Skeletal muscle satellite cell (primary cell): ENCODE data around the gene RIMBP2.

ENCODE experiments used
- H3K27me3 ChIP-seq: 2 replicates; pipeline ENCODE4 v1.7.0; 2013; ENCODE audit warnings: low read length; ENCODE audit not compliant: control insufficient read depth, insufficient read depth
- H3K36me3 ChIP-seq: 2 replicates; pipeline ENCODE4 v1.7.0; 2013; ENCODE audit warnings: mild to moderate bottlenecking, control low read depth, low read length; ENCODE audit not compliant: insufficient read depth
- H3K4me1 ChIP-seq: 2 replicates; pipeline ENCODE4 v1.7.0; 2013; ENCODE audit warnings: low read length; ENCODE audit not compliant: control insufficient read depth, insufficient read depth
- H3K4me2 ChIP-seq: 2 replicates; pipeline ENCODE4 v1.7.0; 2013; ENCODE audit warnings: mild to moderate bottlenecking, low read length
- H3K4me3 ChIP-seq: 2 replicates; pipeline ENCODE4 v1.7.0; 2013; ENCODE audit warnings: low read length
- H3K9ac ChIP-seq: 2 replicates; pipeline ENCODE4 v1.7.0; 2013; ENCODE audit warnings: mild to moderate bottlenecking, low read depth, low read length, moderate library complexity
- H3K9me3 ChIP-seq: replicated peaks from 2 replicates; pipeline ENCODE4 v1.7.0; 2013; ENCODE audit warnings: mild to moderate bottlenecking, control low read depth, low read length

The RIMBP2 gene

DNA sequence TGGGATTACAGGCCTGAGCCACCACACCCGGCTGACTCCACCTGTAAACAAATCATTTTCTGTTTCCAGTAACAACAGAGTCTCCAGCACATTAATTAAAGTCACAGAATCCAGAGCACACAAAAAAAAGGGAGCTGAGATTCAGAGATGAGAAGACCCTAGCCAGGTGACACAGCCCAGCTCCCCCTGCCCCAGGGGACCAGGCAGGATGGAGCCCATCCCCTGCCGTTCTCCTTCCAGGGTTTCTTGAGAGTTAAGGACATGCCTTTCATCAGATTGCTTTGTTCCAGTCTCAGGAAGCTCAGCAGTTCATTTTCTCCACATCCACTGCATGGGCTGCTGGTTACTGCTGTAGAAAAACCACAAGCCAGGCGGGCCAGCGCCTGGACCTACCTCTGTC, 81.2 kb downstream of the RIMBP2 start:
- no peak overlapping the region for H3K9ac ChIP-seq
- H3K4me2 ChIP-seq = no peak overlapping the region
- no peak overlapping the region for H3K4me3 ChIP-seq
- no peaks in the 10 kb centered on the region for H3K36me3 ChIP-seq
- no peaks in the 10 kb centered on the region for H3K4me1 ChIP-seq
- no peaks in the 10 kb centered on the region for H3K27me3 ChIP-seq
- H3K9me3 ChIP-seq = peaks cover 7% of the 10 kb centered on the region

DNA sequence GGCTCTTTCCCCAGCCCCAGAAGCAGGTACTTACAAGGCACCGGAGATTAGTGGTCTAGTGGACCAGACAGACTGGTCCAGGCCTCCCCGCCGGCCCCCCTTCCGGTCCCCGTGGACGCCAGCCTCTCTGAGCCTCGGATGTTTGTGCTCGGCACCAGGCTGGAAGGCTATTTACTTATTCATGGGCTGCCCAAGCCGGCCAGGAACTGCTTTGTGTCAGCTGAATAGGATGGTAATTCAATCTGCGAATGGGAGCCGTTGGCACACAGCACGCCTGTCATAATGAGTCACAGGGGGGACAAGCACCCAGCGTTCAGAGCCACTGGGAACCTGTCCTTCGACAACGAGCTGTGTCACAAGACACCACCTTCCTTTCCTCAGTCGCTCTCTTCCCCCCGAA, 82.3 kb downstream of the RIMBP2 start:
- H3K4me2 ChIP-seq = no peak overlapping the region
- no peak overlapping the region for H3K9ac ChIP-seq
- H3K36me3 ChIP-seq = no peaks in the 10 kb centered on the region
- H3K4me1 ChIP-seq = no peaks in the 10 kb centered on the region
- H3K4me3 ChIP-seq = no peak overlapping the region
- H3K27me3 ChIP-seq = no peaks in the 10 kb centered on the region
- H3K9me3 ChIP-seq = peaks cover 7% of the 10 kb centered on the region

DNA sequence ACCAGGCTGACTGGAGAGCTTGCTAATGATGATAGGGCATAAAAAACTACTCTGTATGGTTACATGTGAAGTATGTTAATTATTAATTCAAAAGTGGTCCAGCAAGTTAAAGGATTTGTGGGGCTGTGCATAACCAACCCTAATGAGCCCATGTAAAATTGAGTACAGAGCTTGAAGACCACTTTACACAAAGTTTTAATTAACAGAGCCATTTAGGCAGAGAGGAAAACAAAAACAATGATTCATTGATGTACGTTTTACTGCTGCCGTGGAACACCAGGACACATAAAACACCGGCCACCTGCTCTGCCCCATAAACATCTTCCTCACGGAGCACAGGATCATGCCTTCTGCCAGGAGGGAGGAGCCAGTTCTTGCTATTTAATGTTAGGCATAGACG, 83.5 kb downstream of the RIMBP2 start:
- Histone ChIP-seq H3K27me3 (no peaks in the 10 kb centered on the region), H3K36me3 (no peaks in the 10 kb centered on the region), H3K9me3 (peaks cover 8% of the 10 kb centered on the region), H3K4me3 (no peak overlapping the region), H3K4me2 (no peak overlapping the region), H3K4me1 (no peaks in the 10 kb centered on the region), H3K9ac (no peak overlapping the region)

DNA sequence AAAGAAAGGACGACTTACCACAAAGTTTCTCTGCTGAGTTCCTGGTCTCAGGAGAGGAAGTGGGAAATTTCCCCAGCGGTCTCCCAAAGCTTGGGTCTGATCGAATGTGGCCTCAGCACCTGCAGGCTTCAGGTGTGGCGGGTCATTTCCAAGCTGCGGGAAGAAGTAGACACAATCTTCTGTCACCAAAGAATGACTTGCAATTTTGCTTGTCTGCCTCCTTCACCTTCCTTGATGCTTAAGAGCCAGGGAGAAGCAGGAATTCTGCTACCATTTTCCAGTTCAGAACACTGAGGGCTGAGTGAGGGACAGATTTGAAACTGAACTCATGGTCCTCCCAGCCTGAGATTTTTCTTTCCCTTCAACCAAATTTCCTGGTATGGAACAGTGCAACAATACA, 87.8 kb downstream of the RIMBP2 start:
- no peak overlapping the region for H3K4me3 ChIP-seq
- no peaks in the 10 kb centered on the region for H3K36me3 ChIP-seq
- peaks cover 12% of the 10 kb centered on the region for H3K9me3 ChIP-seq
- no peaks in the 10 kb centered on the region for H3K27me3 ChIP-seq
- no peaks in the 10 kb centered on the region for H3K4me1 ChIP-seq
- H3K9ac ChIP-seq = no peak overlapping the region
- no peak overlapping the region for H3K4me2 ChIP-seq

DNA sequence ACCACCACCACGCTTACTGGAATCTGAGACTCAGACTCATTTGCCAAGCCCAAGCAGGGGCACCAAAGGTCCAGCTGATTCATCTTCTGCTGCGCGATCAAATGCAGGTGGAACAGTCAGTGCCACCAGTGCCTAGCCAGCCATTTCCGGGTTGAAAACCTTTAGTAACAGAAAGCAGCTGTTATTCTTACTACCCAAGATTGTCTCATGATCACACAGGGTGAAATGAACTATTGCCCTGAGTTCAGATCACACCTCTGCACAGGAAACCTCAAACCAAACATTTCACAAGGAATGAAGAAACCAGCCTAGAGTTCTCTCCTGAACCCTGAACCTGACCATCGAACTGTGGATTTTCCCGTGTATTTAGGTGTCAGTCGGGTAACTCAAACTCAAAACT, 88.9 kb downstream of the RIMBP2 start:
- Histone ChIP-seq H3K36me3 (no peaks in the 10 kb centered on the region), H3K4me1 (no peaks in the 10 kb centered on the region), H3K4me2 (no peak overlapping the region), H3K9ac (no peak overlapping the region), H3K4me3 (no peak overlapping the region), H3K9me3 (peaks cover 10% of the 10 kb centered on the region), H3K27me3 (no peaks in the 10 kb centered on the region)

DNA sequence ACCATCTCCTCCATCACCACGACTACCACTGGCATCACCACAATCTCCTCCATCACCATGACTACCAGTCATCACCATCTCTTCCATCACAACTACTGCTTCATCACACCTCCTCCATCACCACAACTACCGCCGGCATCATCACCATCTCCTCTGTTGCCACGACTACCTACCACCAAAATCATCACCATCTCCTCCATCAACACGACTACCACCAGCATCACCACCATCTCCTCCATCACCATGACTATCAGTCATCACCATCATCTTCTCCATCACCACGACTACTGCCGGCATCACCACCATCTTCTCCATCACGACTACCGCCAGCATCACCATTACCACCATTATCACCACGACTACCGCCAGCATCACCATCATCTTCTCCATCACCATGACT, 89.5 kb downstream of the RIMBP2 start:
- Histone ChIP-seq H3K4me3 (no peak overlapping the region), H3K4me1 (no peaks in the 10 kb centered on the region), H3K9me3 (peaks cover 10% of the 10 kb centered on the region), H3K9ac (no peak overlapping the region), H3K27me3 (no peaks in the 10 kb centered on the region), H3K36me3 (no peaks in the 10 kb centered on the region), H3K4me2 (no peak overlapping the region)

DNA sequence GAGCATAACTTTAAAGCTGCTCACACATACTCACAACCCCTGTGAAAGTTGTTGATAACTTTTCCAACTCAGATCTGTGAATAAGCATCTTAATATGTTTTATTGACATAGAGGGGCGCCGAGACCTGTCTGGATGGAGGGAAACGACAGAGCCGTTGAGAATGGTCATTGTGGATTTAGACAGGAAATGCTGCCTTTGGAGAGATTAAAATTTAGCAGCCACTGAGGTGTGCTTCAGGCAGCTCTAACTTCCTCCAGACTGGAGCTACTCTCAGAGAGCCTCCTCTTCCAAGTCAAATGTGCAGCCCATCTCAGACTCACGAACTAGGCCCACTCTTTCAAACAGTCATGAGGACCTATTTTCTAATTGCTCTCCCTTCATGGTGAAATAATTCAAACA, 90.9 kb downstream of the RIMBP2 start:
- Histone ChIP-seq H3K27me3 (no peaks in the 10 kb centered on the region), H3K9ac (no peak overlapping the region), H3K36me3 (no peaks in the 10 kb centered on the region), H3K9me3 (peaks cover 10% of the 10 kb centered on the region), H3K4me1 (no peaks in the 10 kb centered on the region), H3K4me2 (no peak overlapping the region), H3K4me3 (no peak overlapping the region)

DNA sequence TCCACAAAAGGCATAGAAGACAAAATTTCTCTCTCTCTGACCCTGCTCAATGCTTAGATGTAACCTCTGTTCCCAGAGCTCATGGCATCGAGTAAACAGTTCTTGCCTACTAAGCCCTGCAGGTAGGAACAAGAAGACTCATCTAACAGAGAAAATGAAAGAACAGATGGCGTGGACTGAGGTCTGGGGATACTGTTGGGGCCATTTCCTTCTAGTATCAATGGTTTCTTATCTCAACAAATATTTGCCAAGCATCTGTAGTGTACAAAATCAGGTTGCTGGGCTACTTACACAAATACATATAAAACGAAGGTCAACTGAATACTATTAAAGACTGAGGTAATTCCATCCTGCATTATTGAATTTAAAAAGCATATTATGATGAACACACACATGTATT, 93.3 kb downstream of the RIMBP2 start:
- Histone ChIP-seq H3K36me3 (no peaks in the 10 kb centered on the region), H3K9ac (no peak overlapping the region), H3K9me3 (peaks cover 19% of the 10 kb centered on the region), H3K4me3 (no peak overlapping the region), H3K4me1 (no peaks in the 10 kb centered on the region), H3K27me3 (no peaks in the 10 kb centered on the region), H3K4me2 (no peak overlapping the region)

DNA sequence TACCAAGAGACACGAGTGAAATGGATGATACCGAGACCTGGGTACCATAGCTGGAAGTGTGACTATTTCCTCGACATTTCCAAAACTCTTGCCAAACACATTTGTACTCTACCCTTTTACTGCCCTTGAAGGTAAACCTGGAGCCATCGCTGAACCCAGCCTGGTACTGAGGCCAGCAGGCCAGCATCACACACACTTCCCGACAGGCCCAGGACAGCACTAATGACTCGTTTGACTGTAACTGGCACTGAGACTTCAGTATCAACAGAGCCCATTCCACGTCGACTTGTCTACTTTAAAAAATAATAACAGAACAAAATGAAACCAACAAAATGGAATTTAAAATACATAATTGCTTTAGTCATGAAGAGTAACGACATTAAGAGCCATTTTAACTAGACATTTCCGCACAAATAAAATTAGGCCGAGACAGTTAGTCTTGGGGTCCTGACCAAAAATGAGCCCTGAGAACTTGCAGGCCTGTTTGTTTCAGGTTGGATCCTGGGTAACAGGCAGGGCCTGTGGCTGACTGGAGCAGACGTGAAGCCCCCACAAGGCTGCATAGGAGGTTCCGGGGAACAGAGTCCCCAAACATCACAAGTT, 94.3 kb downstream of the RIMBP2 start:
- no peaks in the 10 kb centered on the region for H3K4me1 ChIP-seq
- no peak overlapping the region for H3K9ac ChIP-seq
- no peaks in the 10 kb centered on the region for H3K27me3 ChIP-seq
- H3K4me2 ChIP-seq = no peak overlapping the region
- H3K4me3 ChIP-seq = no peak overlapping the region
- peaks cover 19% of the 10 kb centered on the region for H3K9me3 ChIP-seq
- no peaks in the 10 kb centered on the region for H3K36me3 ChIP-seq

DNA sequence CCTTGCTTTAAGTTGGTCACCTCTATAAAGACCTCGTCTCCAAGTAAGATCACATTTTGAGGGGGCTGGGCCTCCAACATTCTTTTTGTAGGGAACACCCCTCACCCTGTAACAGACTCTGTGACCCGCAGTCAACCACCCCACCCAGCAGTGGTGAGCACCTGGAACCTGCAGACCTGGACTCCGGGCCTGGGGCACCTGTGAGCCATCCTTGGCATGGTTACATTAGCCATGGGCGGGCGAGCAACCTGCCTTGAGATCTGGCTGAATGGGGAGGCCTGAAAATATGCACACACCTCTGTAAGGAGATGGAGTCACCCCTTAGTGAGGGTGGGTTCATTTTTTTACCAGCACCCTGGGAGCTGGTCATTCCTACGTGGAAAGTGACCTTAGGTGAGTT, 95.3 kb downstream of the RIMBP2 start:
- Histone ChIP-seq H3K9me3 (peaks cover 19% of the 10 kb centered on the region), H3K4me1 (no peaks in the 10 kb centered on the region), H3K4me3 (no peak overlapping the region), H3K4me2 (no peak overlapping the region), H3K36me3 (no peaks in the 10 kb centered on the region), H3K27me3 (no peaks in the 10 kb centered on the region), H3K9ac (no peak overlapping the region)

DNA sequence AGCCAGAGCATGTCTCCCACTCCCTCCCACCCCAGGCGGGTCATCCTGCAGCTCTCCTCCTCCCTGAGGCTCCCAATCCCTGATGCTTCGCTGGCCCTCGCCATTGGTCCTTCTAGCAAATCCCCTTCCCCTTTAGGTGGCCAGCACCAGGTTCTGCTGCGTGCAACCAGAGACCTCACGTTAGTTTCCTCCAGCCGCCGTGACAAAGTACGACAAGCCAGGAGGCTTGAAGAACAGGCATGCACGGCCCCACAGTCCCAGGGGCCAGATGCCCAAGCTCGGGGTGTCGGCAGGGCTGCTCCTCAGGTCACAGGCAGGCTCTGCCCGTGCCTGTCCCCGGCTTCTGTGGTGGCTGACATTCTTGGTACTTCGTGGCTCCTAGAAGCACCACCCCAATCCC, 95.8 kb downstream of the RIMBP2 start:
- H3K9me3 ChIP-seq = peaks cover 19% of the 10 kb centered on the region

DNA sequence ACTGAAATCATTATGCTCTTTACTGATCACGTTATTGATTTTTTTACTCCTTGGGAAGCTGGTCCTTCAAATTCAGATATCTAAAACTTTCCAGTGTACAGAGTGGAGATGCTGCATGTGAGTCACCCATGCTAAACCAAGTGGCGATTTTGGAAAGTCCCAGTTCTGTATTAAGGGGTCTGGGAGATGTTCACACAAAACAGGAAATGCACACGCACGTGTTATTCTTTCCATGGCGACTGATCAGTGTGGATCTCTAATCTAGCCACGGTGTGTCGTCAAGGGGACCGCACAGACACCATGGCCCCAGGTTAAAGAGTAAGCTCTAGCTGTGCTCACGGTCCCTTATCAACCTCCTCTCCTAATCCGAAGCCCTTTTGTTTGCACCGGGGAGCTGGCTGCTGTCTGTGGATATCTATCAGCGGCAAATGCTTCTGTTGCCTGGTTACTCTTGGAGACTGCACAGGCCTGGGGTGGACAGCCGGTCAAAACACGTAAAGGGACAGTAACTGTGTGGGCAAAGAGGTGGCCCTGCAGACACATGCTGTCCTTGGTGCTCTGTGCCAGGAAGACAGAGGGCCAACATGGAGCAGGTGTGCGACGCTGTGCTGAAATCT, 96.6 kb downstream of the RIMBP2 start:
- H3K9ac ChIP-seq = no peak overlapping the region
- H3K27me3 ChIP-seq = no peaks in the 10 kb centered on the region
- no peaks in the 10 kb centered on the region for H3K4me1 ChIP-seq
- H3K4me2 ChIP-seq = no peak overlapping the region
- H3K9me3 ChIP-seq = peaks cover 19% of the 10 kb centered on the region
- no peaks in the 10 kb centered on the region for H3K36me3 ChIP-seq
- H3K4me3 ChIP-seq = no peak overlapping the region

More for the DNA sequence above, 95.8 kb downstream of the RIMBP2 start:
- Histone ChIP-seq H3K27me3 (no peaks in the 10 kb centered on the region), H3K4me1 (no peaks in the 10 kb centered on the region), H3K4me3 (no peak overlapping the region), H3K4me2 (no peak overlapping the region), H3K36me3 (no peaks in the 10 kb centered on the region), H3K9ac (no peak overlapping the region)
